Large intestine (tissue), 3 donors: Measurements from ENCODE around the gene PPP4R1. TPM values are rescaled to one million over a fixed set of nuclear protein-coding genes. Genes with fewer than 3 reads are reported as not detected.
A peak's percentile ranks its signal among the peaks of the same experiment; 100 is the strongest.

Experiments
- DNase-seq, 2 donors: peaks; one replicate each; pipeline versions ENCODE4 v3.0.0 to v3.0.0-alpha.2; 2013
- H3K27ac ChIP-seq: one replicate; pipeline ENCODE4 v1.5.1; 2013; ENCODE audit warnings: low read length
- H3K27me3 ChIP-seq: 2 replicates; pipeline ENCODE4 v1.6.1; 2013; ENCODE audit warnings: low read length; ENCODE audit not compliant: control insufficient read depth, insufficient read depth
- H3K36me3 ChIP-seq: 2 replicates; pipeline ENCODE4 v1.6.1; 2013; ENCODE audit warnings: low read length; ENCODE audit not compliant: control insufficient read depth, insufficient read depth
- H3K4me1 ChIP-seq: one replicate; pipeline ENCODE4 v1.6.1; 2013; ENCODE audit warnings: low read length; ENCODE audit not compliant: control insufficient read depth, insufficient read depth
- H3K4me3 ChIP-seq: one replicate; pipeline ENCODE4 v1.5.1; 2013; ENCODE audit warnings: low read length
- H3K9me3 ChIP-seq: one replicate; pipeline ENCODE4 v1.6.1; 2013; ENCODE audit warnings: mild to moderate bottlenecking, low read depth, low read length, moderate library complexity; ENCODE audit not compliant: control insufficient read depth
- WGBS: methylation state at CpG from one replicate; pipeline ENCODE4 v1.1.5; 2013; ENCODE audit warnings: low lambda C conversion rate; ENCODE audit not compliant: insufficient coverage; 5-methylcytosine and 5-hydroxymethylcytosine counted together
- polyA plus RNA-seq: library from polyadenylated mRNA; unstranded; fragments of 120-200 nt; gene quantifications from one replicate; pipeline ENCODE4 v1.2.1, GENCODE V29; 2013

Gene PPP4R1
- polyA plus RNA-seq, 1 donor = 68.5 TPM

GRCh38 chr18:9517869-9518268 lies 96.5 kb downstream of the PPP4R1 start:
- DNase-seq = no peak
- H3K27me3 ChIP-seq = no peaks in the 10 kb centered on the region
- no peak overlapping the region for H3K27ac ChIP-seq
- WGBS = 76% methylated on average over 3 of the region's 6 CpGs
- H3K4me3 ChIP-seq = no peak overlapping the region
- H3K9me3 ChIP-seq = peaks cover 3% of the 10 kb centered on the region
- H3K4me1 ChIP-seq = peaks cover 3% of the 10 kb centered on the region
- peaks cover 18% of the 10 kb centered on the region for H3K36me3 ChIP-seq

- H3K4me3 ChIP-seq = no peak overlapping the region
- peaks cover under 1% of the 10 kb centered on the region for H3K9me3 ChIP-seq
- no peaks in the 10 kb centered on the region for H3K27me3 ChIP-seq
- DNase-seq = peak in 1 of 2 donors; percentile 22
- no peak overlapping the region for H3K27ac ChIP-seq
- no CpG with 5 or more reads among the region's 4 CpGs for WGBS
- H3K36me3 ChIP-seq = peaks cover 16% of the 10 kb centered on the region
- H3K4me1 ChIP-seq = peaks cover 3% of the 10 kb centered on the region
Measured at GRCh38 chr18:9516437-9517064, 97.8 kb downstream of the PPP4R1 start.

GRCh38 chr18:9513971-9514512 lies 100.3 kb downstream of the PPP4R1 start:
- H3K27me3 ChIP-seq = no peaks in the 10 kb centered on the region
- DNase-seq = no peak
- no peak overlapping the region for H3K4me3 ChIP-seq
- 84% methylated on average over 4 of the region's 6 CpGs for WGBS
- H3K36me3 ChIP-seq = peaks cover 16% of the 10 kb centered on the region
- H3K4me1 ChIP-seq = no peaks in the 10 kb centered on the region
- no peaks in the 10 kb centered on the region for H3K9me3 ChIP-seq
- H3K27ac ChIP-seq = no peak overlapping the region

GRCh38 chr18:9508446-9509025 lies 105.8 kb downstream of the PPP4R1 start:
- peaks cover 3% of the 10 kb centered on the region for H3K36me3 ChIP-seq
- H3K4me3 ChIP-seq = no peak overlapping the region
- no peaks in the 10 kb centered on the region for H3K27me3 ChIP-seq
- WGBS = 50% methylated on average over 1 of the region's 2 CpGs
- H3K9me3 ChIP-seq = peaks cover 3% of the 10 kb centered on the region
- no peak for DNase-seq
- no peak overlapping the region for H3K27ac ChIP-seq
- no peaks in the 10 kb centered on the region for H3K4me1 ChIP-seq

GRCh38 chr18:9507565-9508088 lies 106.7 kb downstream of the PPP4R1 start:
- no CpG with 5 or more reads among the region's 2 CpGs for WGBS
- peaks cover 3% of the 10 kb centered on the region for H3K9me3 ChIP-seq
- no peak for DNase-seq
- H3K27me3 ChIP-seq = no peaks in the 10 kb centered on the region
- no peak overlapping the region for H3K27ac ChIP-seq
- no peak overlapping the region for H3K4me3 ChIP-seq
- H3K36me3 ChIP-seq = no peaks in the 10 kb centered on the region
- H3K4me1 ChIP-seq = no peaks in the 10 kb centered on the region

- Histone ChIP-seq H3K4me1 (no peaks in the 10 kb centered on the region), H3K9me3 (peaks cover 6% of the 10 kb centered on the region), H3K4me3 (no peak overlapping the region), H3K27ac (no peak overlapping the region), H3K36me3 (peaks cover 5% of the 10 kb centered on the region), H3K27me3 (no peaks in the 10 kb centered on the region)
- 86% methylated on average over 1 of the region's 4 CpGs for WGBS
- no peak for DNase-seq
Measured at GRCh38 chr18:9506046-9506792, 108.1 kb downstream of the PPP4R1 start.

Other genes starting within 250 kb of the PPP4R1 start
- gene RALBP1, start 139.0 kb downstream of the PPP4R1 start, polyA plus RNA-seq = 31.3 TPM
- 15.5 TPM for gene RAB31, start 93.7 kb upstream of the PPP4R1 start, polyA plus RNA-seq